HG03066 (cell line): ENCODE data around the gene NID1.
"Not testable (repeated sequence)": the region's sequence is repeated elsewhere in the genome, so short reads cannot be mapped to it uniquely, and the experiment has no call there.

ENCODE experiments used
- ATAC-seq: cut with Tn5 transposase; IDR thresholded peaks from one replicate; pipeline ENCODE4 v1.9.1; 2021; ENCODE audit warnings: low read depth; ENCODE audit not compliant: unreplicated experiment

The NID1 gene

GRCh38 chr1:236096660-236097482 is 32.0 kb upstream of the NID1 start:
- peak; percentile 67 for ATAC-seq

- no peak for ATAC-seq
These were observed 31.0 kb upstream of the NID1 start for GRCh38 chr1:236095705-236096520.

- ATAC-seq, result no peak
These were observed 28.0 kb upstream of the NID1 start for GRCh38 chr1:236092899-236093298.

GRCh38 chr1:236091933-236092318 is 27.0 kb upstream of the NID1 start:
- no peak for ATAC-seq

- ATAC-seq, result no peak
These were observed 25.9 kb upstream of the NID1 start for GRCh38 chr1:236090741-236091147.

GRCh38 chr1:236089046-236089773 is 24.3 kb upstream of the NID1 start:
- no peak for ATAC-seq

- no peak for ATAC-seq
These were observed 21.6 kb upstream of the NID1 start for GRCh38 chr1:236086537-236086936.

GRCh38 chr1:236085545-236086159 is 20.8 kb upstream of the NID1 start:
- ATAC-seq, result no peak

- no peak for ATAC-seq
These were observed 19.5 kb upstream of the NID1 start for GRCh38 chr1:236084386-236084730.

GRCh38 chr1:236083650-236084385 is 18.9 kb upstream of the NID1 start:
- ATAC-seq, result no peak

- ATAC-seq, result no peak
These were observed 17.6 kb upstream of the NID1 start for GRCh38 chr1:236082526-236082925.

GRCh38 chr1:236081546-236082227 is 16.8 kb upstream of the NID1 start:
- ATAC-seq, result no peak

GRCh38 chr1:236079703-236080102 is 14.8 kb upstream of the NID1 start:
- no peak for ATAC-seq

GRCh38 chr1:236078993-236079392 is 14.1 kb upstream of the NID1 start:
- ATAC-seq, result no peak

- ATAC-seq, result not testable (repeated sequence)
These were observed 13.2 kb upstream of the NID1 start for GRCh38 chr1:236078077-236078476.

GRCh38 chr1:236075848-236076247 is 11.0 kb upstream of the NID1 start:
- no peak for ATAC-seq

GRCh38 chr1:236073307-236073897 is 8.5 kb upstream of the NID1 start:
- no peak for ATAC-seq

GRCh38 chr1:236072001-236072400 is 7.1 kb upstream of the NID1 start:
- no peak for ATAC-seq

GRCh38 chr1:236070753-236071152 is 5.9 kb upstream of the NID1 start:
- ATAC-seq, result no peak
